Ascending aorta (tissue), 2 donors: Measurements from ENCODE around the gene CNTNAP2. TPM values are rescaled to one million over a fixed set of nuclear protein-coding genes. Genes with fewer than 3 reads are reported as not detected.
"Not testable (repeated sequence)": the region's sequence is repeated elsewhere in the genome, so short reads cannot be mapped to it uniquely, and the experiment has no call there.

ENCODE experiments used
- DNase-seq, 2 donors: peaks; one replicate each; pipeline ENCODE4 v3.0.0-alpha.2; 2019; ENCODE audit warnings: low spot score in 2 of 2
- H3K27ac ChIP-seq, 2 donors: fragments of 200-600 bp; sonication (generic); one replicate each; pipeline ENCODE4 v1.5.1; 2016 to 2017; ENCODE audit warnings: mild to moderate bottlenecking in 1 of 2
- H3K27me3 ChIP-seq: fragments of 200-600 bp; sonication (generic); one replicate; pipeline ENCODE4 v1.5.1; 2017
- H3K36me3 ChIP-seq, 2 donors: fragments of 200-600 bp; sonication (generic); one replicate each; pipeline ENCODE4 v1.5.1; 2016
- H3K4me1 ChIP-seq, 2 donors: fragments of 200-600 bp; sonication (generic); one replicate each; pipeline ENCODE4 v1.5.1; 2016 to 2017; ENCODE audit warnings: mild to moderate bottlenecking in 1 of 2
- H3K4me3 ChIP-seq, 2 donors: fragments of 200-600 bp; sonication (generic); one replicate each; pipeline ENCODE4 v1.5.1; 2016 to 2017; ENCODE audit warnings: mild to moderate bottlenecking in 1 of 2
- H3K9me3 ChIP-seq, 2 donors: fragments of 200-600 bp; sonication (generic); one replicate each; pipeline ENCODE4 v1.5.1; 2016
- CTCF ChIP-seq, 3 experiments: fragments of 200-600 bp in 2 of 3; fragments of 450-650 bp in 1 of 3; sonication (generic) in 2 of 3; IDR thresholded peaks; one replicate each; pipeline ENCODE4 v1.5.1; 2016 to 2019; ENCODE audit warnings: antibody characterized with exemption in 3 of 3, mild to moderate bottlenecking in 1 of 3, moderate library complexity in 1 of 3
- intact Hi-C: fragments of 100-400 bp; cut with DNase I; formaldehyde crosslinking; loops from one replicate; pipeline ENCODE4 v1.15.1; 2023
- total RNA-seq: library from RNA; depleted of rRNA; stranded (reverse); fragments of >200 nt; gene quantifications from one replicate; pipeline ENCODE4 v1.1.0, GENCODE V29; 2016

The CNTNAP2 gene
- total RNA-seq, 1 donor from 2014 or later = not detected

DNA sequence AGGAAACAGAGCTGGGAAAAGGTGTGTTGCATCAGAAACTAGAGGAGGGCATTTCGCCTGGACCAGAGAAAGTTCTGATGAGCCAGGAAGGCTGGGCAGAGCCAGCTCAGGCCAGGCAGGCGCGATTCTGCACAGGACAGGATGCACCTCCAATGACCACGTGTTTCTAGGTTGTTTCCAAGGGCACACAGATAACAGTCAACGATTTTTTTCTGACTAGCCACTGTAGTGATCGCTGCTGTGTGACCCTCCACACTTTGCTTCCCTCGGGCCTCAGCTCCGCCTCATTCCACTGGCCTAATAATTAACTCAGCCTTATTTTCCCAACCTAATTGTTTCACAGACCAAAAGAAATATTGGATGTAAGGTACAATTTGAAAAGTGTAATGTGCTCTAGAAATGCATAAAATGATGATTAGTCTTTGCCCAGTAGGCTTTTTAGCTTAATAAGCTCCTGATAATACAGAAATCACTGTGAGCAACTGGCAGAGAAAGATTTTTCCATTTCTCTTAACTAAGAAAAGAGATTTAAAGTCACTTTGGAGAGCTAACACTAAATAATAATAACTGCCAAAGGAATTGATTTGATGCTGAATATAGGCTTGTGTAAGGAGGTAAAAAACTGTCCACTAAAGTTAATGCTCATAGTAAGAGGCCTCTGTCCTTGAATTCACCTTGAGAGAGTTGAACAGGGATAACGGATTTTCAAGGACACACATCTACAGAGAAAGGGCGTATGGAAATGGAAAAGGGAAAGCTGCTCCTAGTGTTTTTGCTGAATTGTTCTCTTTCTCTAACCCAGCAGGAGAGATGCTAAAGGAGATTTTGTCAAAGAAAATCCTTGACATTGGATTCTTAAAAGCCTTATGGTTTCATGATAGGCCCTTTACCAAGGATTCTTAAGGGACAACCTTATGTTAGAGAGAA, 2183.0 kb downstream of the CNTNAP2 start:
- intact Hi-C loops = no loop called here
- TF ChIP-seq CTCF (IDR thresholded peaks at IDR 0.05) = no peak
- no peak for DNase-seq
- Histone ChIP-seq H3K4me3 (no peak overlapping the region), H3K36me3 (no peaks in the 10 kb centered on the region), H3K4me1 (peaks cover 0 to 4% of the 10 kb centered on the region in 2 donors), H3K27ac (no peak overlapping the region), H3K9me3 (no peaks in the 10 kb centered on the region), H3K27me3 (no peaks in the 10 kb centered on the region)

- H3K27me3 ChIP-seq, H3K36me3 ChIP-seq, intact Hi-C loops, H3K27ac ChIP-seq, DNase-seq, H3K9me3 ChIP-seq, H3K4me1 ChIP-seq, H3K4me3 ChIP-seq: not testable (repeated sequence)
These were observed 2185.8 kb downstream of the CNTNAP2 start for GRCh38 chr7:148302436-148302835.

GRCh38 chr7:148303295-148304082, 2186.9 kb downstream of the CNTNAP2 start:
- TF ChIP-seq CTCF (IDR thresholded peaks at IDR 0.05) = no peak
- H3K36me3 ChIP-seq = no peaks in the 10 kb centered on the region
- DNase-seq = peak in 1 of 2 donors; percentile 75
- H3K4me3 ChIP-seq = no peak overlapping the region
- no peaks in the 10 kb centered on the region for H3K9me3 ChIP-seq
- H3K27me3 ChIP-seq = no peaks in the 10 kb centered on the region
- intact Hi-C loops = no loop called here
- H3K4me1 ChIP-seq = peaks cover 0 to 4% of the 10 kb centered on the region in 2 donors
- H3K27ac ChIP-seq = no peak overlapping the region

DNA sequence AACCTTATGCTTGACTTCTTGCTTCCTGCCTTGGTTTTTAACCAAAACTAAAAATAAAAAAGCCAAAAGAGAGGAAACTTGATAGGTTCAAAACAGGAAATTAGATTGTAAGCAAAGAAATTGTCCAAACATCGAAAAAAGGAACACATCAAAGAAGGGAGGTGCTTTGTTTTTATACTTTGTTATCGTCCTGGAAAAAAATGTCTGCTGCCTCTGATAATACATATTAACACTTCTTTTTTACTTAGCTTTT, 2187.4 kb downstream of the CNTNAP2 start:
- H3K27me3 ChIP-seq = no peaks in the 10 kb centered on the region
- no peak for TF ChIP-seq CTCF (IDR thresholded peaks at IDR 0.05)
- no peak overlapping the region for H3K27ac ChIP-seq
- H3K9me3 ChIP-seq = no peaks in the 10 kb centered on the region
- intact Hi-C loops = no loop called here
- no peak overlapping the region for H3K4me3 ChIP-seq
- no peaks in the 10 kb centered on the region for H3K36me3 ChIP-seq
- DNase-seq = no peak
- H3K4me1 ChIP-seq = peaks cover 0 to 4% of the 10 kb centered on the region in 2 donors

DNA sequence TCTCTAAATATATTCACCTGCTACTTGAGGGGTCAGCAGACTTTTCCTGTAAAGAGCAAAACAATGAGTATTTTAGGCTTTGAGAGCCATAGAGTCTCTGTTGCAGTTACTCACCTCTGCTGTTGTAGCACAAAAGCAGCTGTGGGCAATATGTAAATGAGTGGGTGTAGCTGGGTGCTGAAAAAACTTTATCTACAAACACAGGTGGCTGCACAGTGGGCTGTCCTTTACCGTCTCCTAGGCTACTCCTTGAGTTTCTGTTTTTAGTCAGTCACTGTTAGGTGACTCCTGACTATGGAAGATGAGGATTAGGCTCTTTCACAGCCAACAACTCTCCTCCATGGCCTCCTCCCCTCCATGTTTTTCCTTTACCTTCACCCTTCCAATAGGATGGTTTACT, 2187.9 kb downstream of the CNTNAP2 start:
- DNase-seq = no peak
- intact Hi-C loops = no loop called here
- H3K27ac ChIP-seq = no peak overlapping the region

More for the DNA sequence above, 2187.9 kb downstream of the CNTNAP2 start:
- no peaks in the 10 kb centered on the region for H3K27me3 ChIP-seq
- no peaks in the 10 kb centered on the region for H3K9me3 ChIP-seq
- H3K36me3 ChIP-seq = no peaks in the 10 kb centered on the region
- peaks cover 0 to 4% of the 10 kb centered on the region in 2 donors for H3K4me1 ChIP-seq
- TF ChIP-seq CTCF (IDR thresholded peaks at IDR 0.05) = no peak
- no peak overlapping the region for H3K4me3 ChIP-seq
